ENCODE measurements around the gene NOBOX. TPM values are rescaled to one million over a fixed set of nuclear protein-coding genes. Genes with fewer than 3 reads are reported as not detected.

NOBOX gene
- total and polyA plus RNA-seq, 11 donors, result not detected

DNA sequence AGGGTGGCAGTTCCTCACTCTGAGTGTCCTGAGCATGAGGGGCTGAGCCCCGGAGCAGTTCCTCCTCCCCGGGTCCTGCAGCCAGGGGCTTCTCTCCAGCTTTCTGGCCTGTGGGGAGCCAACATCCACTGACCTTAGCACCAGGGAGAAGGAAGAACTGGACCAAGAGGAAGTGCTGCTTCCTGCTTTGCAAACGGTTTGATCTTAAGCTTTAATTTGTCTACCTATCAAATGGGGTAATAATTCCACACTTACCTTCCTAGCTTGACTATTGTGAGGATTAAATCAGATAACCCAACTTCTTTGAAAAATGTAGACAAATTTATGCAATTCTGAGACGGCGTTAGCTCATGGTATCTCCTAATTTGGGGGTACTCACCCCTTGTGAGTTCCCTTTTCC lies 2.0 kb downstream of the NOBOX start:
- ATAC-seq, result no peak
- TF ChIP-seq POLR2A (IDR thresholded peaks at IDR 0.05), result no peak
- TF ChIP-seq, protein P1, sequence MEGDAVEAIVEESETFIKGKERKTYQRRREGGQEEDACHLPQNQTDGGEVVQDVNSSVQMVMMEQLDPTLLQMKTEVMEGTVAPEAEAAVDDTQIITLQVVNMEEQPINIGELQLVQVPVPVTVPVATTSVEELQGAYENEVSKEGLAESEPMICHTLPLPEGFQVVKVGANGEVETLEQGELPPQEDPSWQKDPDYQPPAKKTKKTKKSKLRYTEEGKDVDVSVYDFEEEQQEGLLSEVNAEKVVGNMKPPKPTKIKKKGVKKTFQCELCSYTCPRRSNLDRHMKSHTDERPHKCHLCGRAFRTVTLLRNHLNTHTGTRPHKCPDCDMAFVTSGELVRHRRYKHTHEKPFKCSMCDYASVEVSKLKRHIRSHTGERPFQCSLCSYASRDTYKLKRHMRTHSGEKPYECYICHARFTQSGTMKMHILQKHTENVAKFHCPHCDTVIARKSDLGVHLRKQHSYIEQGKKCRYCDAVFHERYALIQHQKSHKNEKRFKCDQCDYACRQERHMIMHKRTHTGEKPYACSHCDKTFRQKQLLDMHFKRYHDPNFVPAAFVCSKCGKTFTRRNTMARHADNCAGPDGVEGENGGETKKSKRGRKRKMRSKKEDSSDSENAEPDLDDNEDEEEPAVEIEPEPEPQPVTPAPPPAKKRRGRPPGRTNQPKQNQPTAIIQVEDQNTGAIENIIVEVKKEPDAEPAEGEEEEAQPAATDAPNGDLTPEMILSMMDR (IDR thresholded peaks at IDR 0.05), result no peak
- H3K4me1 ChIP-seq, result no peaks in the 10 kb centered on the region
- no peak overlapping the region for H3K27ac ChIP-seq
- no peak overlapping the region for H3K4me3 ChIP-seq
- WGBS, 4 donors, result 62 to 85% (median 67%) methylated on average over 3 to 5 of the region's 5 CpGs
- intact Hi-C loops (cut with DNase I), result no loop called here
- DNase-seq, result no peak
- no peaks in the 10 kb centered on the region for H3K9me3 ChIP-seq
- H3K27me3 ChIP-seq, result peaks cover 0 to 12% (median 0%) of the 10 kb centered on the region in 9 donors
- H3K36me3 ChIP-seq, result no peaks in the 10 kb centered on the region

DNA sequence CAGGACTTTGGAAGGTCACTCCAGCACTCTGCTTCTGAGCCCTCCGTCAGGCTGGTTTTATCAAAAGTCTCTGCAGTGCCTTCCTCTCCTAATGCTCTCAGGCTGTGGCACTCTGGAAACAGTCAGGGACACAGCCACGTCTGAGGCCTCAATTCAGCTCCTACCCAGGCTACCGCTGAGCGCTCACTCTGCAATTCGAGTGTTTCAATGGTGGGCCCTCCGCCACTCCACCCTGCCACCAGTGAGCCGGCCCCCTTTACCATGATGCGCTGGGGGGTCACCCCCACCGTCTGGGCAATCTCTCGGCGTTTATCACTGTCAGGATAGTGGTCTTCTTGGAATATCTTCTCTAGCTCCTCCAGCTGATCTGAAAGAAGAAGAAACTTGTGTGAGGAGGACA lies 3.5 kb downstream of the NOBOX start:
- Histone ChIP-seq H3K27ac (no peak overlapping the region), H3K4me3 (no peak overlapping the region), H3K9me3 (no peaks in the 10 kb centered on the region), H3K27me3 (peaks cover 0 to 12% (median 0%) of the 10 kb centered on the region in 9 donors), H3K36me3 (no peaks in the 10 kb centered on the region), H3K4me1 (no peaks in the 10 kb centered on the region)
- intact Hi-C loops (cut with DNase I), result loop anchor here in 2 of 10 donors (5.0 to 10.0 kb wide), 2 partner anchors 223 to 225 kb away; no protein-coding TSS in a partner anchor
- TF ChIP-seq POLR2A (IDR thresholded peaks at IDR 0.05), result no peak
- TF ChIP-seq, protein P1 (IDR thresholded peaks at IDR 0.05), result no peak
- DNase-seq (no peak), ATAC-seq (no peak)
- 77 to 82% (median 80%) methylated on average over 11 of the region's 11 CpGs for WGBS, 4 donors

DNA sequence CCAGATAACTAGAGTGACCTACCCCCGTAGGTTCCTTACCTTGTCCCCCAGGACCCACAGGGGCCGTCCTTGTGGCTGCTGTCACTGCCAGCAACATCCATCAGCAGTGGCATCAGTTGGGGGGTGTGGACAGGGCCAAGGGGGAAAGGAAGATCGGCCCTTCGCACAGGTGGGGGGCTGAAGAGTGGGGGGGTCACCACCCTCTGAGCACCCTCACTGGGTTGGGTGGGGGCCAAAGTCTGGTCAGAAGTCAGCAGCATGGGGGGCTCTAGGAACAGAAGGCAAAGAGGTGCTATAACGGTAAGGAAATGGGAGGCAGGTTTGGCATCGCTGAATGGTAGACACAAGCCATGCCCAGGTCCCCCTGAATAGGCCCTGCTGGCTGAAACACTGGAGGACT lies 4.6 kb downstream of the NOBOX start:
- no peak for ATAC-seq
- no peak overlapping the region for H3K4me3 ChIP-seq
- no peak overlapping the region for H3K27ac ChIP-seq
- peaks cover 0 to 12% (median 0%) of the 10 kb centered on the region in 9 donors for H3K27me3 ChIP-seq
- no peaks in the 10 kb centered on the region for H3K9me3 ChIP-seq
- no peaks in the 10 kb centered on the region for H3K4me1 ChIP-seq
- no peak for TF ChIP-seq POLR2A (IDR thresholded peaks at IDR 0.05)
- TF ChIP-seq, protein P1 (IDR thresholded peaks at IDR 0.05), result no peak
- intact Hi-C loops (cut with DNase I), result loop anchor here in 2 of 10 donors (5.0 to 10.0 kb wide), 2 partner anchors 222 to 224 kb away; no protein-coding TSS in a partner anchor
- WGBS, 4 donors, result 81 to 87% (median 83%) methylated on average over 6 of the region's 6 CpGs
- no peaks in the 10 kb centered on the region for H3K36me3 ChIP-seq
- no peak for DNase-seq

DNA sequence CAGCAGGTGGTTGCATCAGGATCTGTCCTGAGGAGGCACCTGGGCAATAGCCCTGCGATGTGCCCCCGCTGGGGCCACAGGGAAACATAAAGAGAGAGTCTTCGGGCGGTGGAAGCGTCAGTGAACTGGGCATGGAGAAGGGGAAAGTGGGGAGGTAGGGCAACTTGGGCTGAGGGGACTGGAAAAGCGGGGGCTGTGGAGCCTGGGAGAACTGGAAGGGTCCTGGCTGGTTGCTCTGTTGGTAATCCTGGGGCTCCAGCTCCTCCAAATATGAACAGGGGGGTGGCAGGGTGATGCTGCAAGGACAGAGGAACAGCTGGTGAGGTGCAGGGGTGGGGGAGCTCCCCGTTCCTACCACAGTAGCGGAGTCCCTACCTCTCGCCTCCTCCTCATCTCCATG lies 5.2 kb downstream of the NOBOX start:
- peaks cover 0 to 12% (median 0%) of the 10 kb centered on the region in 9 donors for H3K27me3 ChIP-seq
- H3K36me3 ChIP-seq, result no peaks in the 10 kb centered on the region
- no peaks in the 10 kb centered on the region for H3K9me3 ChIP-seq
- H3K27ac ChIP-seq, result no peak overlapping the region
- no peak overlapping the region for H3K4me3 ChIP-seq
- no peaks in the 10 kb centered on the region for H3K4me1 ChIP-seq
- WGBS, 4 donors, result 80 to 85% (median 82%) methylated on average over 9 of the region's 9 CpGs
- ATAC-seq (no peak), DNase-seq (no peak)
- intact Hi-C loops (cut with DNase I), result loop anchor here in 2 of 10 donors (5.0 to 10.0 kb wide), 2 partner anchors 221 to 223 kb away; no protein-coding TSS in a partner anchor
- TF ChIP-seq POLR2A (IDR thresholded peaks at IDR 0.05), result no peak
- TF ChIP-seq, protein P1 (IDR thresholded peaks at IDR 0.05), result no peak
